HK-2 (cell line): ENCODE data around the gene GPS1.

ENCODE experiments used
- DNase-seq: peaks from one replicate; pipeline ENCODE4 v3.0.0-alpha.2; 2018; ENCODE audit not compliant: unreplicated experiment

Gene GPS1

GRCh38 chr17:82051776-82052637 is at the start of gene GPS1, which contains the start of gene RFNG:
GPS1 (plus strand) TSS chr17:82051898; CDS start chr17:82051932, 34 bp downstream.
RFNG (minus strand) TSS chr17:82051811; CDS start chr17:82051766, 45 bp downstream.
- peak; percentile 67 for DNase-seq

DNA sequence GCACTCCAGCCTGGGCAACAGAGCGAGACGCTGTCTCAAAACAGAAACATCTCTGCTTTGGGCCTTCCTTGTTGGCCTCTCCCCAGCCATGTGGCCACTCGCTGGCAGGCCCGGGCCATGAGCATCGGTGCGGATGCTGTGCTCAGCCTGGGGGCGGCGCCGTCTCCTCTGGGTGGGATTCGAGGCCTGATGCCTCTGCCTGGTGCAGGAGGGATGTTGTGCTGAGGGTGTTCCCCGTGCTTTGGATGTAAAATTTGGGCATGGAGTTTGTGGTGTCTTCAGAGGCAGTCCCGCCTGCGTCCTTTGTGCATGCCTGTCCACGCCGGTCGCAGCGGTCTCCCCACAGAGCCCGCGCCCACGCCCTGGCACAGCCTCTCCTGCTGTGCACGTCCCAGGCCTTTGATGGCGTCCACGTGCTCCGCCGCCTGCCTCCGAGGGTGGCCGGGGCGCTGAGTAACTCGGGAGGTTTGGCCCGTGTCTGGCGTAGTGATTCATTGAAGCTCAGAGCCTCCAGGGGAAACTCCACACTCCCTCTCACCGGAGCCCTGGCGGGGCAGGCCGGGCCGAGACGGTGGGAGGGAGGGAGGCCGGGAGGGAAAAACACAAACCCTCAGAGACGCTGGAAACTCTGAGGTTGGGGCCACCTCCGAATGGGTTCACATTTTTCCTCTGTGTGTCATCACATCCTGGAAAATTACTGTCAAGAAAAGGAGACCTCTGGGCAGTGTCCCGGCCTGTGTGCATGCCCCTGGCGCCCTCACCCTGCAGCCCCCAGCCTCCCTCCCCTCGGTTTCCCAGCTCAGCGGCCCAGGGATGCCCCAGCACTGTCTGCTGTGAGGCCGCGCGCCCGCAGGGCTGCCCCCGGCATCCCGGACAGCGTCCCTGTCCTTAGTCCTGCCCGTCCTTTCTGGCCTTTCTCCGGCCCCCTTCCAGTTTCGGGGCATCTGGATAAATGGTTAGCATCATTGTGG is 48.0 kb upstream of the GPS1 start:
- DNase-seq = peak; percentile 96

DNA sequence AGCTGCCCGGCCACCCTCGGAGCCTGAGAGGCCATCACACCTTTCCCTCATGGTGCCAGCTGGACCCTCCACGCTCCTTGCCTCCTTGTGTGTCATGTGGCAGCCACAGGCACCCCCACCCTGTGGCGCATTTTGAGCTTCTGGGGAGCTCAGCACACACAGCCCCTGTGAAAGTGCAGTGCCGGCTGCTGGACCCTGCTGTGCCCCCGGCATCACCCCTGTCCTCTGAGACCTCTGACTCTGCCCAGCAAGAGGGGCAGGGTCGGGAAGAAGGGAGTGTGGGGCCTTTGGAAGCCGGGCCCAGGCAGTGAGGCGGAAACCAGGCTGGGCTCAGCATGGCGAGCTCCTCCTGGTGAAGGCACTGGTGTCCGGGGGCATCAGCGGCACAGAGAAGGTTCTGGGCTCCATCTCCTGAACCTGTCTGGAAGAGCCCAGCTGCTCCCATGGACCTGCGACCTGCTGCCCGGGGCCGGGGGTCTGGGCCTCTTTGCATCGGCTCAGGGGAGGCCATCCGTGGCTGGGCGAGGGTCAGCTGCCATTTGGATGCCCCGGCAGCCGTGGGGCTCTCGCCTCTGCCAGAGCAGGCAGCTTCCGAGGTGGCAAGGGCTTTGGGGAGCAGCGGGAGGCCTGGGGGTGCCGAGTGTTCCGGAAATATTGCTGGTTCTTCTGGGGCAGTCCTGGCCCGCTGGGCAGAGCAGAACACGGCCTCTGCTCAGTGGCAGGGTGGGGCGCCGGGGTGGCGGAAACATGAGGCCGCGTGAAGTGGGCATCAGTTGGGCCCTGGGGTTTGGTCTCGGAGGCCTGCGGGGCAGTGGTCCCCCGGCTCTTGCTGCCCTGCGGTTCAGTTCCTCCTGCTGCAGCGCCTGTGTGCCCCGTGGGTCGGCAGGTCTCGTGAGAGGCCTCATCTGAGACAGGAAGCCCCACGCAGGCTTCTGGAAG is 46.9 kb upstream of the GPS1 start:
- no peak for DNase-seq

GRCh38 chr17:82005701-82006348 is 45.9 kb upstream of the GPS1 start:
- no peak for DNase-seq

DNA sequence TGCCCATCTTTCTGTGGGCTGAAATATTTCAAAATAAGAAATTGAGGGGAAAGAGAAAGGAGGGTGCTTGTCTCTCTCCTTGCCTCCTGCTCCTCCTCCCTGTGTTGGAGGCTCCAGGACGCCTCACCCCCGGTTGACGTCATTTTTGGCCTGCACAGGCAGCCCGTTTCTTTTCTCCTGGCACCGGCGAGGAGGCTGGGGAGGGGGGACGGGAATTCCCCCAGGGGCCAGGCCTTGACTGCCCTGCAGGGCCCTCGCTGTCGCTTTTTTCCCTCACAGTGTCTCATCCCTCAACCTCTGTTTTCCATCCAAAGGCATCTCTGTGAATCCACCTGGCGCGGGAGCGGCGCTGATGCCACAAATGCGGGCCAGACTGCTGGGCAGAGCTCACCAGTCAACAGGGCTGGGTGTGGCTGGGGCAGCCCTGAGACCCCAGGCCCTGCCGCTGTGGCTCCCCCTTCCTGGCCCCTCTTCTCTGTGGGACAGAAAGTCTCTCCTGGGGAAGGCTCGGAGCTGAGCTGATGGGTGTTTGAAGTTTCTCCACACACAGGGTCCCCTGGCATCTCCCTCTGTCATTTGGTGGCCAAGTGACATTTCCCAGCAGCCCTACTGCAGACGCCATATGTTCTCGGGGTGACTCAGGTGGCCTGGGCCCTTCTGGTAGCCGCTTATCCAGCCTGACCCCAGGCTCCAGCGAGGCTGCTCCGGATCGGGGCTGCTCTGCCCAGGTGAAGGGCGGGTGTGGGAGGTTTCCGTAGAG is 45.0 kb upstream of the GPS1 start:
- no peak for DNase-seq

DNA sequence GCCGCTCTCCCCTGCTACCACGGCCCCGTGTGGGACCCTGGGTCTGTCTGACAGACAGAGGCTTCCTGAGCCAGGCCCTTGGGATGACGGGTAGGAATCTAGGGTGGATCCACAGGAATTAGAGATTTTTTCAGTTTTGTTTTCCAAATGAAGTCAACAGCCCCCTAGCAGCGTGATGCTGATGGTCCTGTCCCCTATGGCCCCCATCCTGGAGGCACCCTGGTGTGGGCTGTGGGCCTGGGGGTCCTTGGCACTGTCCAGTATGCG is 44.5 kb upstream of the GPS1 start:
- no peak for DNase-seq

GRCh38 chr17:82007495-82008257 is 44.0 kb upstream of the GPS1 start:
- DNase-seq = peak; percentile 41

GRCh38 chr17:82008258-82008940 is 43.3 kb upstream of the GPS1 start:
- DNase-seq = no peak

DNA sequence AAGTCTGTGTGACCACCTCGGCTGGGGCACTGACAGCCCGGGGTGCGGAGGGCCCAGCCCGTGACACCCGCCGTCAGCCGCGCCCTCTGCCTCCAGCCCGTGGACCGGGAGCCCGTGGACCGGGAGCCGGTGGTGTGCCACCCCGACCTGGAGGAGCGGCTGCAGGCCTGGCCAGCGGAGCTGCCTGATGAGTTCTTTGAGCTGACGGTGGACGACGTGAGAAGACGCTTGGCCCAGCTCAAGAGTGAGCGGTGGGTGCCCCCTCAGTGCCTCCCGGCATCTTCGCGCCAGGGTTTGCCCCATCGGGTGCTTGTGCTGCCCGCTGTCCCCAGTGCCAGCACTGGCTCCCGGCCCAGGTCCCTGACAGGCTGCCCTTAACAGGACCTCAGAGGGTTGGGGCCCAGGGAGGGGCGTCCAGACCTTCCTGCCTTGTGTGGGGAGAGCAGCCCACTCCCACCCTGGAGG is 42.7 kb upstream of the GPS1 start:
- no peak for DNase-seq

GRCh38 chr17:82009413-82009812 is 42.3 kb upstream of the GPS1 start:
- DNase-seq = no peak

DNA sequence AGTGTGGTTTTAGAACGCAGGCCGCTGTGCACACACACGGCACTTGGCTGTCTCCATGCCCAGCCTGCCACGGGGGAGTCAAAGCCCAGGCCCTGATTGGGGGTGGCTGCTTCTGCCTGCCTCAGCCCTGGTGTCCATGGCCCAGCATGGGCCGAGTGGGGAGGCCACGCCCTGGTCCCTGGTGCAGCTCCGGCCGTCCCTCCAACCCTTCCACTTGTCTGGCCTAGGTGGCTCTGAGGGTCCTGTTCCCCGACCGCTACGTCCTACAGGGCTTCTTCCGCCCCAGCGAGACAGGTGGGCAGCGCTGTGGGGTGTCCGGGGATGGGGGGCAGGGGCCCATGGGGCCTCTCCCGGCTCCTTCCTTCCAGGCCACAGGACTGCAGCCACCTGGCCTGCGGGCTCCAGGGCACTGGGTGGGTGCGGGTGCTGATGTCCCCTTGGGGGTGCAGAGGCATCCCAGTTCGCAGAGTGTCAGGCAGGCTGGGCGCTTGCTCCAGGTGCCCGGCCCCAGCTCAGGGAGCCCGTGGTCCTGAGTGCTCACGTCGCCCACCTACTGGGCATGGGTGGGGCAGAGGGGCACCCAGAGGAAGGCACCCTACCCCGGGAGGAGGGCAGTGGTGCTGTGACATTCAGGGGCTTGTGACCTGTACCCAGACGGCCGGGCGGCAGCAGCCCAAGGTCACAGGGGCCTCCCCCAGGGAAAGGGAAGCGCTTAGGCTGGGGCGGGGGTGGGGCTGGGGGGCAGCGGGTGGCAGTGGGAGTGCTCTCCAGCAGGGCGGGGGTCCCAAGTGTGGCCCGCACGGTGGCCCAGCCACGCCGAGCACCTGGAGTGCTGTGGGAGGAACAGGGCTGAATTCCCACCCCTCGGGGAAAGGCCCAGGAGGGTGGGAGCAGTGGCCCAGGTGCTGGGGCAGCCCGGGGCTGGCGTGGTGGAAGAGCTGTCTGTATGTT is 40.8 kb upstream of the GPS1 start:
- no peak for DNase-seq

DNA sequence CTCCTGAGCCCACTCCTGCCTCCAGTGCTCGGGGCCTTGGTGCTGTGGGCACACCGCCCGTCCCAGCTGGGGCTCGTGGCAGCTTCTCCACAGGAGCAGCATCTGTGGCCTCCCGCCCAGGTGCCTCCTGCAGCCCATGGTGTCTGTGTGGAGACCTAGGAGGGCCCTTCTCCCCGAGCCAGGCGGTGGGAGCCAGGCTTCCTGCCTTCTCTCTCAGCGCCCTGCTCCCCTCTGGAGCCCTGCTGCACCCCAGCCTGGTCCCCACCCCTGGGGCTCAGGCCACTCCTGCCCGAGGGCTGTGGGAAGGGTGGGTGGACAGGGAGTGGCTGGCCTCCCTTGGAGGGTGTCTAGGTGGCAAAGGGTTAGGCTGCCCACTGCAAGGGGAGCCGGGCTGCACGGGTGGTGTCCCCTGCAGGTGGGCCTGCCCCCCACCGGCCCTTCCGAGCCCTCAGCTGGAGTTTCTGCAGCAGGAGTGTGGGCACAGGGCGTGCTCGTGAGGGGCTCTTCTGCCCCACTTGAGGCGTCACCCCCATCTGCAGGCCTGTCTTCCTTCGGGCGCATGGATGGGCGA is 40.0 kb upstream of the GPS1 start:
- DNase-seq = no peak

DNA sequence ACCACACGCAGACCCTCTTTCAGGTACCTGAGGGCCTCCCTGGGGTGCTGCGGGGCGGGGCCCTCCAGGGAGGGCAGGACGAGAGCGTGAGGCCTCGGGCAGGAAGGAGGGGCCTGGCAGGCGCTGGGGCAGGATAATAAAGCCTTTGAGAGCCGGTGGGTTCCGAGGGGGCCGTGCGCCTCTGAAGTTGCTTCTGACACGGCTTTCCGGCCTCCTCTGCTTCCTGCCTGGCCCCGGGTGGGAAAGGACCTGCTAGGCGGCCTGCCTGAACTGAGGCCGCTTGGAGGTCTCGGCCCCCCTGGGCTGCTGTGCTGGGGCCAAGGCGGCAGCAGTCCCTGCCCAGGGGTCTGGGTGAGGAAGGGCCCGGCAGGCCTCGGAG is 39.4 kb upstream of the GPS1 start:
- no peak for DNase-seq

DNA sequence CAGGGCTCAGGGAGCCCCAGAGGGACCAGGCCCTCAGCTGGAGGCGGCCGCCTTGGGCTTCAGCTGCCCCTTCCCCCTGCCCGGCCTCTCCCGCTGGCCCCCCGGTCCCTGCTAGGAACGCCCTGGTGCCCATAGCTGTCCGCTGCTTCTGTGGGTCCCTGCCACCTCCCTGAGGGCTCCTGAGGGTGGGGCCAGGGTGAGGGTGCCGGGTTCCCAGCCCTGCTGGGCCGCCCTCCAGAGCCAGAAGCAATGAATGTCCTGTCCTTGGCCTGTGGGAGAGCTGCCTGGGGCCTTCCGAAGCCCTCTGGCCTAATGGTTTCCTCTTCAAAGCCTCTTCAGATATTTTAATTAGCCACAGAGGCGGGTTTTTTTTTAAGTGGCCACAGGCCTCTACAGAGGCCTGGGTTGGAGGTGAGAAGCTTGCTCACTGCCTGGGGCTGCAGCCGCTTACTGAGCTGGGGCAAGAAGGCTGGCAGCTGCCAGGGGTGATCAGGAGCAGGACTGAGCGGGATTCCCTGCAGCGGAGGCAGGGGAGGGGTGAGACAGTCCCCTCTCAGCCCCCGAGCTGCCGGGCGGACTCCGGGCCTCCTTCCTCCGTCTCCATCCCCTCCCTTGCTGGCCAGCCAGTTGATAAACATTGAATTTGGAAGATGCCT is 38.9 kb upstream of the GPS1 start:
- no peak for DNase-seq

DNA sequence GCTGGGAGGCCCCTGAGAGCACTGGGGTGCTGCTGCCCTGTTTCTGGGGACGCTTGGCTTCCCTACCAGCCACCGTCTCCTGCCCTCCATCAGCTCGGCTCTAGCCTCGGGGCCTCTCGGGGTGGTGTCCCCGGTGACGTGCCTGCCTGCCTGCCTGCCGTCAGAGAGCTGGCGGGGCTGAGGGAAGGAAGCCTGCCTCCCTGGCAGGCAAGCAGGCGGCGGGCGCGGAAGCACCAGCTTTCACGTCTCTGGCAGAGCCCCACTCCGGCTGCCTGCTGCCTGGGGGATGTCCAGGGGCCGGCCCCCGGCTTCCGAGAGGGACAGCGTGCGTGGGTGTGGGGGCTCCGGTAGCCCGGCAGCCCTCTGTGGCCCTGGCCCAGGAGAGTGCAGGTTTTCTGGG is 38.4 kb upstream of the GPS1 start:
- DNase-seq = no peak

DNA sequence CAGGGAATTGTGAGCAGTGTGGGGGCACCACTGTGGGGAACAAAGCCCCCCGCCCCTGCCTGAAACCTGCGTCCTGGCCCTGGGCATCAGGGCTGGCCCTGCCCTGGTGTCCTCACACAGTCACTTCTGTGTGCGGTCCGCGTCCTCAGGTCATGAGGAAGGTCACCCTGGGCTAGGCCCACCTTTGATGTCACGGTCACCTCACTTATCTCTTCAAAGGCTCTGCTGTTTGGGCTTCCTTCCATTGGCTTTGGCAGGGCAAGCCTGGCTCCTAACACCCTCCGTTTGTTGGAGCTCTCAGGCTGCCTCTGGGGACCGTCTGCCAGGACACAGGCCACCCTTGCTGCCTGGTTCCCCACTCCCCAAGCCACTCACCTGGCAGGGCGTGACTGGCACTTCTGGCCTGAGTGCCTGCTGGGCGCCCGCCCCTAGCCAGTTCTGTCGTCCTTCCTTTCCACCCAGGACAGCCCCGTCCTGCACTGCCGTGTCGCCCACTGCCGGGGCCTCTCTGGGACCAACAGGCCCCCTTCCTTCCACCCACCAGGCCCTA is 37.9 kb upstream of the GPS1 start:
- DNase-seq = no peak

DNA sequence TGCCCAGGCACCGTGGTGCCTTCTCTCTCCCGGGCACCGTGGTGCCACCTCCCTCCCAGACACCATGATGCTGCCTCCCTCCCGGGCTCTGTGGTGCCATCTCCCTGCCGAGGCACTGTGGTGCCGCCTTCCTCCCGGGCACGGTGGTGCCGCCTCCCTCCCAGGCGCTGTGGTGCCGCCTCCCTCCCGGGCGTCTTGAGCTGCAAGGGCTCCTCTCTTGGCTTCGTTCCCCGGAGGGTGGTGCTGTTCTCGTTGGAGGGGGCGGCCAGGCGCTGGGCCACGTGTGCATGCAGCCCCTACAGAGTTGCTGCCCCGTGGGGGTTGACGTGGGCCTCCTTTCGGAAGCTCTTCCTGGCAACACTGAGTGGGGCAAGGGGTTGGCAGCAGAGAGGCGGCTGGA is 37.3 kb upstream of the GPS1 start:
- no peak for DNase-seq
